Retinal pigment epithelial cell (primary cell): ENCODE data around the gene MYO18B.

Source experiments
- DNase-seq: peaks from one replicate; pipeline ENCODE4 v3.0.0-alpha.2; 2010; ENCODE audit warnings: low read depth
- H3K4me3 ChIP-seq: 2 replicates; pipeline ENCODE4 v1.5.1; 2011; ENCODE audit warnings: mild to moderate bottlenecking, low read length, control low read depth, moderate library complexity
- TF ChIP-seq, protein P1 (sequence below): conservative IDR thresholded peaks from 2 replicates; pipeline ENCODE4 v1.5.1; 2011; ENCODE audit warnings: low read depth, low read length, control low read depth, inconsistent platforms

Gene MYO18B

DNA sequence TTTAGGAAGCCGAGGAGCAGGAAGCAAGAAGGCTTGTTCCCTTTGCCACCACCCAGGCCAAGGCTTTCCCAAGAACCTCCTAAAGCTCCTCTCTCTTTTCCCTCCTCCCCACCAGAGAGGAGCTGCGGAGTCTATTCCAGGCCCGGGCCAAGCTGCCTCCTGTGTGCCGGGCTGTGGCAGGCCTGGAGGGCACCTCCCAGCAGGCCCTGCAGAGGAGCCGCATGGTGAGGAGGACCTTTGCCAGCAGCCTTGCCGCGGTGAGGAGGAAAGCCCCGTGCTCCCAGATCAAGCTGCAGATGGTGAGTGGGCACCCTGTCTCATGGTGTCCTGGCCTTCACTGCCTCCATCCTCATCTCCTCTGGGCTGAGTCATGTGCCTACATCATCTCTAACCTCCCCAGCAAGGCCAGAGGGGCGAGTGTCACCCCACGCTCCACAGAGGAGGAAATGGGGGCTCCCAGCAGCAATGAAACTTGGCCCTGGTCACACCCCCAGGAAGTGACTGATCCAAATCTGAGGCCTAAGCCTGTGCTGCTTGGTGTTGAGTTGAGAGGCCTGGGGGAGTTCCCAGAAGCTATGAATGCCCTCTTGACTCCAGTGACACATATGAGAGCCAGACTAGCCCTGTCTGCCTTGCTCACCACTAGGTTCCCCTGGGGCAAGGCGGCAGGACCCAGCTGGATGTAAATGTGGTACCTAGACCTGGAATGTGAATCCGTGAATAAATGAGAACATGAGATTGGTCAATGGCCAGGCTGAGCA lies 104.2 kb downstream of the MYO18B start:
- H3K4me3 ChIP-seq, result no peak overlapping the region
- no peak for DNase-seq
- TF ChIP-seq, protein P1, sequence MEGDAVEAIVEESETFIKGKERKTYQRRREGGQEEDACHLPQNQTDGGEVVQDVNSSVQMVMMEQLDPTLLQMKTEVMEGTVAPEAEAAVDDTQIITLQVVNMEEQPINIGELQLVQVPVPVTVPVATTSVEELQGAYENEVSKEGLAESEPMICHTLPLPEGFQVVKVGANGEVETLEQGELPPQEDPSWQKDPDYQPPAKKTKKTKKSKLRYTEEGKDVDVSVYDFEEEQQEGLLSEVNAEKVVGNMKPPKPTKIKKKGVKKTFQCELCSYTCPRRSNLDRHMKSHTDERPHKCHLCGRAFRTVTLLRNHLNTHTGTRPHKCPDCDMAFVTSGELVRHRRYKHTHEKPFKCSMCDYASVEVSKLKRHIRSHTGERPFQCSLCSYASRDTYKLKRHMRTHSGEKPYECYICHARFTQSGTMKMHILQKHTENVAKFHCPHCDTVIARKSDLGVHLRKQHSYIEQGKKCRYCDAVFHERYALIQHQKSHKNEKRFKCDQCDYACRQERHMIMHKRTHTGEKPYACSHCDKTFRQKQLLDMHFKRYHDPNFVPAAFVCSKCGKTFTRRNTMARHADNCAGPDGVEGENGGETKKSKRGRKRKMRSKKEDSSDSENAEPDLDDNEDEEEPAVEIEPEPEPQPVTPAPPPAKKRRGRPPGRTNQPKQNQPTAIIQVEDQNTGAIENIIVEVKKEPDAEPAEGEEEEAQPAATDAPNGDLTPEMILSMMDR, result no peak

DNA sequence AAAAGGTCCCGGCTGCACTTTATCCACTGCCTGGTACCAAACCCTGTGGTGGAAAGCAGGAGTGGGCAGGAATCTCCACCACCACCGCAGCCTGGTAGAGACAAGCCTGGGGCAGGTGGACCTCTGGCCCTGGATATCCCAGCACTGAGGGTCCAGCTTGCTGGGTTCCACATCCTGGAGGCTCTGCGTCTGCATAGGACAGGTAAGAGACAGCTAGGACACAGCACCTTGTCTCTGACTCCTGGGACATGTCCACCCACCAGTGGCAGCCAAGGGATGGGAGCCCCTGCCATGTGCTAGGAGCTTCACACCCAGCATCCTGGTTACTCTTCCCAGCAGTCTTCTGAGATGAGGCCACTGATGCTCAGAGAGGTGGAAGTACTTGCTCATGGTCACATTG lies 105.5 kb downstream of the MYO18B start:
- TF ChIP-seq, protein P1, result no peak
- DNase-seq, result no peak
- H3K4me3 ChIP-seq, result no peak overlapping the region

- H3K4me3 ChIP-seq, result no peak overlapping the region
- DNase-seq, result no peak
- TF ChIP-seq, protein P1, result no peak
Observed at GRCh38 chr22:25848954-25849353, 107.0 kb downstream of the MYO18B start.

GRCh38 chr22:25849522-25849921 lies 107.5 kb downstream of the MYO18B start:
- no peak for DNase-seq
- no peak overlapping the region for H3K4me3 ChIP-seq
- TF ChIP-seq, protein P1, result no peak

- DNase-seq, result no peak
- TF ChIP-seq, protein P1, result no peak
- H3K4me3 ChIP-seq, result no peak overlapping the region
Observed at GRCh38 chr22:25852223-25852622, 110.2 kb downstream of the MYO18B start.

- DNase-seq, result no peak
- TF ChIP-seq, protein P1, result no peak
- no peak overlapping the region for H3K4me3 ChIP-seq
Observed at GRCh38 chr22:25853078-25853477, 111.1 kb downstream of the MYO18B start.
